ENCODE data around the gene DYSF. TPM values are rescaled to one million over a fixed set of nuclear protein-coding genes. Genes with fewer than 3 reads are reported as not detected.

The DYSF gene
- total and polyA plus RNA-seq, 2 donors (not counting 3 experiments of a cell fraction or from before 2014, with no cell fraction given) = 50.9 to 152 TPM

DNA sequence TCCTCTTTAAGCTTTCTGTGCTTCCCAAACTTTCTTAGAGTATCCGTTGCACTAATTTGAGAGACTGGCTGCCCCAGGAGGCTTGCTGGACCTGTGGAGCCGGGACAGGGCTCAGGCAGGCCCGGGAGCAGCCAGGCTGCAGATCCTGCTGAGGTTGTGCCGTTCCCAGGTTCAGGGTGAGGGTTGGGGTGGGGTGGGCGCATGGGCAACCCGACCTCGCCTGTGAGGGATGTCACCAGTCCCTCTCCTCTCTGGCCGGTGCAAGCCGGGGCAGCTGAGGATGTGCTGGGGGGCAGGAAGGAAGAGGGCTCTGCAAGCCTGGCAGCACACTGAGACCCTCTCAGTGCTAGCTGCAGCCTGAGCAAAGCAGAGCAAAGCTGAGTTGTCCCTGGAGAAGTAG lies 57.6 kb downstream of the DYSF start:
- TF ChIP-seq POLR2A (IDR thresholded peaks at IDR 0.05; ENCODE audit: low read depth, low read length) (no peak), EZH2 (IDR thresholded peaks at IDR 0.05; ENCODE audit: borderline replicate concordance, low read depth, low read length, severe bottlenecking) (no peak), POLR2AphosphoS5 (IDR thresholded peaks at IDR 0.05; ENCODE audit: insufficient read depth, low read depth, low read length) (no peak), GATA2 (IDR thresholded peaks at IDR 0.05; ENCODE audit: insufficient read depth, insufficient read length, low read depth, low read length) (no peak), FOS (IDR thresholded peaks at IDR 0.05; ENCODE audit: borderline replicate concordance, insufficient read depth, low read length) (no peak), MYC (IDR thresholded peaks at IDR 0.05; ENCODE audit: low read depth, low read length) (no peak), JUN (IDR thresholded peaks at IDR 0.05; ENCODE audit: borderline replicate concordance, insufficient read depth, insufficient read length, low read depth) (no peak)
- TF ChIP-seq, protein P1, sequence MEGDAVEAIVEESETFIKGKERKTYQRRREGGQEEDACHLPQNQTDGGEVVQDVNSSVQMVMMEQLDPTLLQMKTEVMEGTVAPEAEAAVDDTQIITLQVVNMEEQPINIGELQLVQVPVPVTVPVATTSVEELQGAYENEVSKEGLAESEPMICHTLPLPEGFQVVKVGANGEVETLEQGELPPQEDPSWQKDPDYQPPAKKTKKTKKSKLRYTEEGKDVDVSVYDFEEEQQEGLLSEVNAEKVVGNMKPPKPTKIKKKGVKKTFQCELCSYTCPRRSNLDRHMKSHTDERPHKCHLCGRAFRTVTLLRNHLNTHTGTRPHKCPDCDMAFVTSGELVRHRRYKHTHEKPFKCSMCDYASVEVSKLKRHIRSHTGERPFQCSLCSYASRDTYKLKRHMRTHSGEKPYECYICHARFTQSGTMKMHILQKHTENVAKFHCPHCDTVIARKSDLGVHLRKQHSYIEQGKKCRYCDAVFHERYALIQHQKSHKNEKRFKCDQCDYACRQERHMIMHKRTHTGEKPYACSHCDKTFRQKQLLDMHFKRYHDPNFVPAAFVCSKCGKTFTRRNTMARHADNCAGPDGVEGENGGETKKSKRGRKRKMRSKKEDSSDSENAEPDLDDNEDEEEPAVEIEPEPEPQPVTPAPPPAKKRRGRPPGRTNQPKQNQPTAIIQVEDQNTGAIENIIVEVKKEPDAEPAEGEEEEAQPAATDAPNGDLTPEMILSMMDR (IDR thresholded peaks at IDR 0.05; ENCODE audit: extremely low read depth in 1 of 2, insufficient read depth in 1 of 2, low read depth in 1 of 2, low read length in 2 of 2) = no peak
- TF ChIP-seq, protein P2, sequence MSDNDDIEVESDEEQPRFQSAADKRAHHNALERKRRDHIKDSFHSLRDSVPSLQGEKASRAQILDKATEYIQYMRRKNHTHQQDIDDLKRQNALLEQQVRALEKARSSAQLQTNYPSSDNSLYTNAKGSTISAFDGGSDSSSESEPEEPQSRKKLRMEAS (IDR thresholded peaks at IDR 0.05; ENCODE audit: insufficient read depth, insufficient read length) = no peak
- Histone ChIP-seq H2AFZ (ENCODE audit: low read depth, low read length) (no peak overlapping the region), H3K4me1 (ENCODE audit: control insufficient read depth, extremely low read depth, insufficient read depth, low read length) (peaks cover 8% of the 10 kb centered on the region), H3K9me1 (replicated peaks; ENCODE audit: control insufficient read depth, extremely low read depth, insufficient read depth, low read length) (no peaks in the 10 kb centered on the region), H4K20me1 (replicated peaks; ENCODE audit: control insufficient read depth, extremely low read depth, insufficient read depth, low read length) (no peaks in the 10 kb centered on the region), H3K36me3 (ENCODE audit: control insufficient read depth in 2 of 2, extremely low read depth in 1 of 2, insufficient read depth in 2 of 2, low read length in 2 of 2) (peaks cover 0 to 12% of the 10 kb centered on the region in 2 experiments), H3K27me3 (ENCODE audit: control insufficient read depth in 2 of 2, insufficient read depth in 2 of 2, low read length in 2 of 2) (no peaks in the 10 kb centered on the region), H3K79me2 (ENCODE audit: control insufficient read depth, insufficient read depth, low read length) (no peaks in the 10 kb centered on the region), H3K9ac (replicated peaks; ENCODE audit: extremely low read depth, insufficient read depth, low read length) (no peak overlapping the region), H3K27ac (ENCODE audit: insufficient read depth, low read depth, low read length) (no peak overlapping the region), H3K4me3 (replicated peaks in 1 of 3; ENCODE audit: insufficient read depth in 1 of 3, low read depth in 1 of 3, low read length in 3 of 3) (no peak overlapping the region), H3K9me3 (replicated peaks; ENCODE audit: control insufficient read depth, insufficient read depth, low read length) (no peaks in the 10 kb centered on the region), H3K4me2 (ENCODE audit: insufficient read depth, low read length) (no peak overlapping the region)
- ChIA-PET CTCF (interaction anchor here (0.8 to 15.3 kb wide), 22 partner anchors 12 to 411 kb away, joined by 3 to 670 read pairs (median 5); partner anchors contain the start of genes DYSF and ZNF638), POLR2A (interaction anchor here (1.0 to 1.3 kb wide), 3 partner anchors 50 to 212 kb away, joined by 3 to 4 read pairs (median 3); no protein-coding TSS in a partner anchor)
- BruUV-seq (replicated peaks) = no TSS peak
- FAIRE-seq (no peak), DNase-seq (ENCODE audit: low read depth, low spot score) (no peak)
- dilution Hi-C loops (cut with MboI; ENCODE audit: extremely low pct_ligation_motif_present, low sequenced_read_pairs) (no loop called here), intact Hi-C loops (cut with micrococcal nuclease) (loop anchor here (1.0 to 10.0 kb wide), 4 partner anchors 19 to 212 kb away; no protein-coding TSS in a partner anchor)

All from endothelial cell of umbilical vein (primary cell).